Activated CD8-positive, alpha-beta memory T cell treated with anti-CD3 and anti-CD28 coated beads, Interleukin-2, amount 50 U/mL, for 48 hours (primary cell): ENCODE results near the gene TBL3.
"Not testable (repeated sequence)": the region's sequence is repeated elsewhere in the genome, so short reads cannot be mapped to it uniquely, and the experiment has no call there.

Experiments
- DNase-seq: peaks from one replicate; pipeline ENCODE4 v3.0.0-alpha.2; 2020

TBL3 gene

GRCh38 chr16:2002406-2003230 lies 30.8 kb downstream of the TBL3 start:
- no peak for DNase-seq

- no peak for DNase-seq
Measured at GRCh38 chr16:2003231-2003826, 31.5 kb downstream of the TBL3 start.

GRCh38 chr16:2003827-2004641 lies 32.2 kb downstream of the TBL3 start:
- DNase-seq = peak; percentile 96

GRCh38 chr16:2004795-2005517 lies 33.1 kb downstream of the TBL3 start:
- no peak for DNase-seq

- DNase-seq = no peak
Measured at GRCh38 chr16:2005646-2006045, 33.8 kb downstream of the TBL3 start.

GRCh38 chr16:2006317-2006716 lies 34.5 kb downstream of the TBL3 start:
- no peak for DNase-seq

GRCh38 chr16:2007081-2007836 lies 35.4 kb downstream of the TBL3 start:
- DNase-seq = no peak

- peak; percentile 73 for DNase-seq
Measured at GRCh38 chr16:2008009-2008526, 36.2 kb downstream of the TBL3 start.

- peak; percentile 72 for DNase-seq
Measured at GRCh38 chr16:2008631-2009163, 36.8 kb downstream of the TBL3 start.

- DNase-seq = peak; percentile 74
Measured at GRCh38 chr16:2009164-2009711, 37.4 kb downstream of the TBL3 start.

- DNase-seq = peak; percentile 90
Measured at GRCh38 chr16:2009791-2010510, 38.1 kb downstream of the TBL3 start, which contains the start of gene ZNF598. Gene ZNF598 (minus strand): TSS chr16:2009821.

- not testable (repeated sequence) for DNase-seq
Measured at GRCh38 chr16:2011726-2012125, 39.9 kb downstream of the TBL3 start.

GRCh38 chr16:2013527-2013926 lies 41.7 kb downstream of the TBL3 start:
- no peak for DNase-seq

- DNase-seq = no peak
Measured at GRCh38 chr16:2015117-2015946, 43.5 kb downstream of the TBL3 start.

GRCh38 chr16:2015947-2016208 lies 44.0 kb downstream of the TBL3 start:
- DNase-seq = no peak

GRCh38 chr16:2016407-2016922 lies 44.6 kb downstream of the TBL3 start:
- peak; percentile 66 for DNase-seq

- no peak for DNase-seq
Measured at GRCh38 chr16:2019518-2019920, 47.7 kb downstream of the TBL3 start, which contains the start of gene NPW. Gene NPW (plus strand): TSS chr16:2019785.

- DNase-seq = no peak
Measured at GRCh38 chr16:2019921-2020831, 48.3 kb downstream of the TBL3 start.
